Measurements from ENCODE around the gene LIN28A. TPM values are rescaled to one million over a fixed set of nuclear protein-coding genes. Genes with fewer than 3 reads are reported as not detected.

Gene LIN28A
- total RNA-seq, 1 donor from 2014 or later = not detected

DNA sequence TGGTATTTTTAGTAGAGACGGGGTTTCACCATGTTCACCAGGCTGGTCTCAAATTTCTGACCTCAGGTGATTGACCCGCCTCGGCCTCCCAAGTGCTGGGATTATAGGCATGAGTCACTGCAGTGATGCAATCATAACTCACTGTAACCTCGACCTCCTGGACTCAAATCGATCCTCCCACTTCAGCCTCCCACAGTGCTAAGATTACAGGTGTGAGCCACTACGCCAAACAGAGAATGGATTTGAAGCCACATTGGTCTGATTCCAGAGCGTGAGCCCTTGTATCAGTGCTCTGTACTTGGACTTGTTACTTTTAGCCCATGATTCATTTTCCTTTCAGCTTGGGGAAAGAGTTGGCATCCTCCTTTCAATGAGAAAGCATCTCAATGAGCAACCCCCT lies 23.2 kb upstream of the LIN28A start:
- H3K9me3 Mint-ChIP-seq = no peaks in the 10 kb centered on the region
- H3K27ac Mint-ChIP-seq = no peak overlapping the region
- ATAC-seq (ENCODE audit: low read depth) = no peak
- TF ChIP-seq CTCF (IDR thresholded peaks at IDR 0.05) = no peak
- CTCF ChIA-PET = no interaction called here
- no peaks in the 10 kb centered on the region for H3K4me1 Mint-ChIP-seq
- DNase-seq = no peak
- peaks cover 16% of the 10 kb centered on the region for H3K27me3 Mint-ChIP-seq
- H3K36me3 Mint-ChIP-seq (ENCODE audit: low read depth) = no peaks in the 10 kb centered on the region
- POLR2A ChIA-PET = no interaction called here
- no peak overlapping the region for H3K4me3 Mint-ChIP-seq
- intact Hi-C loops (cut with micrococcal nuclease) = no loop called here

DNA sequence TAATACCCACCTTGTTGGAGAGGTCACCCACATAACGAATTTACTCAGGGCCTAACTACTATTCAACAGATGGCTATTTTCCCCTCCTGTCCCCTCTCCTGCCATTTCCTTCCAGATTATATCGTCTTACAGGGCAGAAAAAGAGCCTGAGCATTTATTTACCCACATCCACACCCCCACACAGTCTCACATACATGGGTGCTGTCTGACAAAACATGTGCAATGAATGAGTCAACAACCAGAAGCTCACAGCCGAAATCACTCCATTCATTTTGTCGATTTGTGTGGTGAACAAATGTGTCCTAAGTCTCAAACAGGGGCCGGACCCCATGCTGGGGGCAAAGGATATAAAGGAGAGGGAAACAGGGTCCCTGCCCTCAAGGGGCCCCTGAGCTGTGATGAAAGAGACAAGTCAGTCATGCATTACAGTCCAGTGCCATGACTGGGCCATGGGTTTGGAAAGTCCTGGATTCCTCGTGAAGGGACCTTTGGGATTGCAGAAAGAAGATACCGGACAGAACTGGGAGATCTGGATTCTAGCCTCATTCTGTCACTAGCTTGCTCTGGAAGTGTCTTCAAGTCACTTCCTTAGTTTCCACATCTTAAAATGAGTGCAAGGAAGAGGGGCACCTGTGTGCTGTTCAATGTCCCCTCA lies 21.7 kb upstream of the LIN28A start:
- peaks cover 26% of the 10 kb centered on the region for H3K27me3 Mint-ChIP-seq
- H3K36me3 Mint-ChIP-seq (ENCODE audit: low read depth) = no peaks in the 10 kb centered on the region
- intact Hi-C loops (cut with micrococcal nuclease) = no loop called here
- ChIA-PET POLR2A (no interaction called here), CTCF (no interaction called here)
- no peak overlapping the region for H3K27ac Mint-ChIP-seq
- DNase-seq = no peak
- no peak for ATAC-seq (ENCODE audit: low read depth)
- H3K4me1 Mint-ChIP-seq = no peaks in the 10 kb centered on the region
- TF ChIP-seq CTCF (IDR thresholded peaks at IDR 0.05) = no peak
- H3K4me3 Mint-ChIP-seq = no peak overlapping the region
- H3K9me3 Mint-ChIP-seq = no peaks in the 10 kb centered on the region

DNA sequence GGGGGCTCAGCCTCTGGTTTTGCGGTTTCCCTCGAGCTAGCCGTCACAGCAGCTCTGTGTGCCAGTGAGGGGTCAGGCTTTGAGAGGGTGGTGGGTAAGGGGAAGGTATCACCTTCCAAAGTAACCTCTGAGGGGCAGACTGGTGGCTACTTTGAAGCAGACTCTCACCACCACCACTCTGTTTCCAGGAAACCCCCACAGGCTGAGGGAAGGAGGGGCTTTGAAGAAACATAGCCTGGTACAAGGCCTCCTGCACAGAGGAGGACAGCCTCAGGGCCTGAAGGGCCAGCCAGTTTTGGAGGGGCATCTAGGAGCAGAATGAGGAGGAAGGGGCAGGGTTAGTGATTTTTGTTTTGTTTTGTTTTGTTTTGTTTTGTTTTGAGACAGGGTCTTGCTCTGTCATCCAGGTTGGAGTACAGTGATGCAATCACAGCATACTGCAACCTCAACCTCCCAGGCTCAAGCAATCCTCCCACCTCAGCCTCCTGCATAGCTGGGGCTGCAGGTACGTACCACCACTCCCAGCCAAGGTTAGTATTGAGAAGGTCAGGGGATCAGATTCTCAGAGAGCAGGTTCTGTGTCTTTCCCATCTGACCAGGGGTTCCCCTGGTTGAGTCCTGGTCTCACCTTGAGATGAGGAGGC lies 20.9 kb upstream of the LIN28A start:
- DNase-seq (no peak), ATAC-seq (ENCODE audit: low read depth) (no peak)
- ChIA-PET CTCF (no interaction called here), POLR2A (no interaction called here)
- no peak for TF ChIP-seq CTCF (IDR thresholded peaks at IDR 0.05)
- Mint-ChIP-seq H3K4me3 (no peak overlapping the region), H3K9me3 (no peaks in the 10 kb centered on the region), H3K36me3 (ENCODE audit: low read depth) (no peaks in the 10 kb centered on the region), H3K4me1 (no peaks in the 10 kb centered on the region), H3K27ac (no peak overlapping the region), H3K27me3 (peaks cover 23% of the 10 kb centered on the region)
- intact Hi-C loops (cut with micrococcal nuclease) = no loop called here

- Mint-ChIP-seq H3K4me1 (no peaks in the 10 kb centered on the region), H3K27me3 (peaks cover 19% of the 10 kb centered on the region)
Measured at GRCh38 chr1:26391450-26391849, 19.2 kb upstream of the LIN28A start.

More at GRCh38 chr1:26391450-26391849, 19.2 kb upstream of the LIN28A start:
- ChIA-PET POLR2A (no interaction called here), CTCF (interaction anchor here (1.0 kb wide), 1 partner anchor 287 kb away, joined by 3 read pairs; no protein-coding TSS in a partner anchor)
- Mint-ChIP-seq H3K4me3 (no peak overlapping the region), H3K27ac (no peak overlapping the region), H3K9me3 (no peaks in the 10 kb centered on the region), H3K36me3 (ENCODE audit: low read depth) (no peaks in the 10 kb centered on the region)
- no peak for TF ChIP-seq CTCF (IDR thresholded peaks at IDR 0.05)
- DNase-seq = no peak
- peak; percentile 28 for ATAC-seq (ENCODE audit: low read depth)
- intact Hi-C loops (cut with micrococcal nuclease) = loop anchor here (1.0 kb wide), 1 partner anchor 116 kb away; no protein-coding TSS in a partner anchor
